A673 (cell line): ENCODE results near the gene CYP24A1.

Source experiments
- EZH2 ChIP-seq: fragments of 200-600 bp; sonication (generic); IDR thresholded peaks from 2 replicates; pipeline ENCODE4 v1.6.1; 2017; ENCODE audit warnings: borderline replicate concordance, low read depth, mild to moderate bottlenecking, mixed read lengths, antibody characterized with exemption, low read length; ENCODE audit not compliant: poor library complexity, severe bottlenecking
- TF ChIP-seq, protein P1 (sequence below): fragments of 300-800, 200-600 bp; sonication (generic); conservative IDR thresholded peaks from 2 replicates; pipeline ENCODE4 v1.5.1; 2017; ENCODE audit warnings: low read depth, mild to moderate bottlenecking, antibody characterized with exemption, low read length, moderate library complexity, mixed read lengths

- TF ChIP-seq, protein P1, sequence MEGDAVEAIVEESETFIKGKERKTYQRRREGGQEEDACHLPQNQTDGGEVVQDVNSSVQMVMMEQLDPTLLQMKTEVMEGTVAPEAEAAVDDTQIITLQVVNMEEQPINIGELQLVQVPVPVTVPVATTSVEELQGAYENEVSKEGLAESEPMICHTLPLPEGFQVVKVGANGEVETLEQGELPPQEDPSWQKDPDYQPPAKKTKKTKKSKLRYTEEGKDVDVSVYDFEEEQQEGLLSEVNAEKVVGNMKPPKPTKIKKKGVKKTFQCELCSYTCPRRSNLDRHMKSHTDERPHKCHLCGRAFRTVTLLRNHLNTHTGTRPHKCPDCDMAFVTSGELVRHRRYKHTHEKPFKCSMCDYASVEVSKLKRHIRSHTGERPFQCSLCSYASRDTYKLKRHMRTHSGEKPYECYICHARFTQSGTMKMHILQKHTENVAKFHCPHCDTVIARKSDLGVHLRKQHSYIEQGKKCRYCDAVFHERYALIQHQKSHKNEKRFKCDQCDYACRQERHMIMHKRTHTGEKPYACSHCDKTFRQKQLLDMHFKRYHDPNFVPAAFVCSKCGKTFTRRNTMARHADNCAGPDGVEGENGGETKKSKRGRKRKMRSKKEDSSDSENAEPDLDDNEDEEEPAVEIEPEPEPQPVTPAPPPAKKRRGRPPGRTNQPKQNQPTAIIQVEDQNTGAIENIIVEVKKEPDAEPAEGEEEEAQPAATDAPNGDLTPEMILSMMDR = no peak
- TF ChIP-seq EZH2 = no peak
These were observed 38.4 kb upstream of the CYP24A1 start for GRCh38 chr20:54212226-54212625.
